H1 (cell line): Measurements from ENCODE around the gene KCNT1. TPM values are rescaled to one million over a fixed set of nuclear protein-coding genes. Genes with fewer than 3 reads are reported as not detected.

Experiments
- CTCF ChIA-PET: fragments of 300-600 bp; sonication (Branson Sonifier 250); formaldehyde crosslinking; loops from one replicate; lab custom pipeline; 2021; ENCODE audit not compliant: partially characterized antibody; lab: Charles Lee
- POLR2A ChIA-PET: fragments of 300-600 bp; sonication (Branson Sonifier 250); formaldehyde crosslinking; loops from one replicate; lab custom pipeline; 2021; ENCODE audit warnings: inconsistent platforms; ENCODE audit not compliant: partially characterized antibody; lab: Charles Lee
- DNase-seq, 2 experiments: peaks; one replicate each; pipeline versions ENCODE4 v3.0.0 to v3.0.0-alpha.2; 2010 to 2022; ENCODE audit warnings: low spot score in 2 of 2, low read depth in 1 of 2, mixed read lengths in 1 of 2
- FAIRE-seq: peaks from 2 replicates; lab custom pipeline; 2011; peaks lifted over from hg19 to GRCh38; lab: Jason Lieb, UNC
- H2AFZ ChIP-seq: 2 replicates; pipeline ENCODE4 v1.8.1; 2012; ENCODE audit warnings: low read length, inconsistent platforms
- H2AK5ac ChIP-seq: 2 replicates; pipeline ENCODE4 v1.6.1; 2013; ENCODE audit warnings: low read depth, low read length
- H2BK120ac ChIP-seq: replicated peaks from 2 replicates; pipeline ENCODE3; 2013; ENCODE audit warnings: low read depth, low read length, inconsistent platforms
- H2BK12ac ChIP-seq: 2 replicates; pipeline ENCODE4 v1.6.1; 2013; ENCODE audit warnings: low read depth, low read length
- H2BK15ac ChIP-seq: 2 replicates; pipeline ENCODE4 v1.6.1; 2013; ENCODE audit warnings: low read length
- H2BK20ac ChIP-seq: 2 replicates; pipeline ENCODE4 v1.6.1; 2013; ENCODE audit warnings: low read length
- H2BK5ac ChIP-seq: 2 replicates; pipeline ENCODE4 v1.6.1; 2013; ENCODE audit warnings: low read depth, low read length
- H3K14ac ChIP-seq: 2 replicates; pipeline ENCODE4 v1.6.1; 2013; ENCODE audit warnings: inconsistent platforms; ENCODE audit not compliant: insufficient read length
- H3K18ac ChIP-seq: 2 replicates; pipeline ENCODE4 v1.6.1; 2013; ENCODE audit warnings: low read length; ENCODE audit errors: extremely low read depth
- H3K23ac ChIP-seq: 2 replicates; pipeline ENCODE4 v1.6.1; 2013; ENCODE audit warnings: inconsistent platforms; ENCODE audit not compliant: insufficient read length
- H3K23me2 ChIP-seq: 2 replicates; pipeline ENCODE4 v1.6.1; 2013; ENCODE audit warnings: low read depth, low read length
- H3K27ac ChIP-seq: 2 replicates; pipeline ENCODE4 v1.6.1; 2011; ENCODE audit warnings: low read depth, low read length, inconsistent platforms
- H3K27me3 ChIP-seq, 4 experiments: replicated peaks in 1 of 4; 1 replicate in 1 of 4; 2 replicates in 3 of 4; pipeline versions ENCODE4 v1.6.1 to v1.8.1; 2011 to 2013; ENCODE audit warnings: low read length in 3 of 4, mild to moderate bottlenecking in 3 of 4, inconsistent platforms in 2 of 4, mixed read lengths in 2 of 4, moderate library complexity in 1 of 4; ENCODE audit not compliant: control insufficient read depth in 3 of 4, insufficient read depth in 3 of 4; ENCODE audit errors: extremely low read depth in 1 of 4
- H3K36me3 ChIP-seq, 4 experiments: 2 replicates each; pipeline versions ENCODE4 v1.6.1 to v1.8.1; 2011 to 2013; ENCODE audit warnings: mild to moderate bottlenecking in 4 of 4, low read length in 3 of 4, moderate library complexity in 2 of 4, control low read depth in 1 of 4, inconsistent platforms in 1 of 4; ENCODE audit not compliant: insufficient read depth in 4 of 4, control insufficient read depth in 2 of 4
- H3K4ac ChIP-seq: replicated peaks from 2 replicates; pipeline ENCODE3; 2013; ENCODE audit warnings: low read length, low read depth, mixed read lengths, inconsistent platforms; ENCODE audit not compliant: insufficient read length
- H3K4me1 ChIP-seq, 4 experiments: replicated peaks in 1 of 4; 1 replicate in 1 of 4; 2 replicates in 3 of 4; pipeline versions ENCODE4 v1.6.1 to v1.8.1; 2011 to 2013; ENCODE audit warnings: low read length in 3 of 4, inconsistent platforms in 2 of 4, mixed read lengths in 1 of 4; ENCODE audit not compliant: insufficient read depth in 4 of 4, control insufficient read depth in 3 of 4
- H3K4me2 ChIP-seq, 2 experiments: 2 replicates each; pipeline versions ENCODE4 v1.6.1 to v1.8.1; 2011 to 2013; ENCODE audit warnings: low read depth in 2 of 2, low read length in 2 of 2, control low read depth in 1 of 2, inconsistent platforms in 1 of 2, mild to moderate bottlenecking in 1 of 2; ENCODE audit not compliant: insufficient read depth in 1 of 2
- H3K4me3 ChIP-seq, 4 experiments: fragments of 200-600, 300-600 bp in 1 of 4; sonication (generic), shearing (Covaris generic), sonication (Bioruptor Twin) in 1 of 4; 2 replicates each; pipeline versions ENCODE4 v1.5.1 to v1.8.1; 2011 to 2016; ENCODE audit warnings: low read length in 4 of 4, low read depth in 3 of 4, control low read depth in 2 of 4, inconsistent platforms in 2 of 4, mild to moderate bottlenecking in 2 of 4, mixed read lengths in 1 of 4, moderate library complexity in 1 of 4; ENCODE audit not compliant: insufficient read depth in 2 of 4; ENCODE audit errors: extremely low read depth in 1 of 4
- H3K56ac ChIP-seq: replicated peaks from 2 replicates; pipeline ENCODE3; 2013; ENCODE audit warnings: low read depth, mild to moderate bottlenecking, mixed read lengths, low read length, inconsistent platforms; ENCODE audit not compliant: insufficient read length
- H3K79me1 ChIP-seq: 2 replicates; pipeline ENCODE4 v1.6.1; 2013; ENCODE audit warnings: low read depth, low read length, control low read depth
- H3K79me2 ChIP-seq, 2 experiments: 2 replicates each; pipeline versions ENCODE4 v1.6.1 to v1.8.1; 2012 to 2013; ENCODE audit warnings: low read length in 2 of 2, mild to moderate bottlenecking in 2 of 2, inconsistent platforms in 1 of 2; ENCODE audit not compliant: insufficient read depth in 2 of 2, control insufficient read depth in 1 of 2
- H3K9ac ChIP-seq, 4 experiments: replicated peaks in 1 of 4; 1 replicate in 1 of 4; 2 replicates in 3 of 4; pipeline versions ENCODE4 v1.6.1 to v1.8.1; 2011 to 2013; ENCODE audit warnings: low read depth in 3 of 4, low read length in 3 of 4, control low read depth in 2 of 4, mild to moderate bottlenecking in 2 of 4, moderate library complexity in 2 of 4, inconsistent platforms in 1 of 4; ENCODE audit errors: extremely low read depth in 1 of 4
- H3K9me3 ChIP-seq, 2 experiments: 2 replicates each; pipeline versions ENCODE4 v1.6.1 to v1.8.1; 2012 to 2013; ENCODE audit warnings: mild to moderate bottlenecking in 2 of 2, moderate library complexity in 2 of 2, control low read depth in 1 of 2, inconsistent platforms in 1 of 2, low read depth in 1 of 2, low read length in 1 of 2, mixed read lengths in 1 of 2; ENCODE audit not compliant: insufficient read depth in 2 of 2
- H4K20me1 ChIP-seq, 2 experiments: replicated peaks in 1 of 2; 2 replicates each; pipeline versions ENCODE3 to v1.8.1; 2011 to 2013; ENCODE audit warnings: inconsistent platforms in 2 of 2, low read length in 2 of 2, mild to moderate bottlenecking in 1 of 2; ENCODE audit not compliant: insufficient read depth in 2 of 2, control insufficient read depth in 1 of 2
- H4K5ac ChIP-seq: 2 replicates; pipeline ENCODE4 v1.6.1; 2013; ENCODE audit warnings: low read length, low read depth, mixed read lengths, inconsistent platforms; ENCODE audit not compliant: insufficient read length
- H4K8ac ChIP-seq: 2 replicates; pipeline ENCODE4 v1.8.0; 2013; ENCODE audit warnings: mild to moderate bottlenecking, moderate library complexity, low read length, inconsistent platforms; ENCODE audit not compliant: insufficient read depth; ENCODE audit errors: extremely low read depth
- H4K91ac ChIP-seq: replicated peaks from 2 replicates; pipeline ENCODE3; 2013; ENCODE audit warnings: low read length, mixed read lengths, inconsistent platforms; ENCODE audit not compliant: insufficient read length
- ATF2 ChIP-seq: IDR thresholded peaks from 2 replicates; pipeline ENCODE4 v1.6.1; 2012; ENCODE audit warnings: low read length, inconsistent platforms
- BACH1 ChIP-seq: IDR thresholded peaks from 2 replicates; pipeline ENCODE4 v1.6.1; 2012; ENCODE audit warnings: low read length, improper control_type of control experiment
- GABPA ChIP-seq: IDR thresholded peaks from 2 replicates; pipeline ENCODE4 v1.6.1; 2011; ENCODE audit warnings: mild to moderate bottlenecking, low read length, moderate library complexity, borderline replicate concordance; ENCODE audit not compliant: insufficient read depth
- JUND ChIP-seq: IDR thresholded peaks from 2 replicates; pipeline ENCODE4 v1.6.1; 2011; ENCODE audit warnings: mild to moderate bottlenecking, improper control_type of control experiment, low read length
- WGBS, 2 experiments: shearing (Covaris generic) in 1 of 2; methylation state at CpG; one replicate each; pipeline versions ENCODE4 v1.1.6 to v1.1.7; 2013 to 2015; ENCODE audit warnings: low lambda C conversion rate in 2 of 2, mixed read lengths in 2 of 2, inconsistent platforms in 1 of 2, low coverage in 1 of 2, missing lambda C conversion rate in 1 of 2; ENCODE audit not compliant: insufficient replicate concordance in 2 of 2, insufficient coverage in 1 of 2, insufficient read length in 1 of 2; ENCODE audit errors: extremely low coverage in 1 of 2, missing lambda C conversion rate in 1 of 2; 5-methylcytosine and 5-hydroxymethylcytosine counted together
- polyA plus RNA-seq, 7 experiments: library from polyadenylated mRNA; depleted of rRNA in 3 of 7; stranded (reverse) in 5 of 7; unstranded in 2 of 7; fragments of >200 nt in 5 of 7; fragments of 200-250 nt in 2 of 7; gene quantifications; 1 replicate in 5 of 7; 2 replicates in 1 of 7; 4 replicates in 1 of 7; pipeline versions ENCODE4 v1.2.1 to v1.2.3, GENCODE V29; 2011 to 2013; ENCODE audit warnings: missing spikeins in 2 of 7, mixed read lengths in 2 of 7
- total RNA-seq: library from RNA; stranded (reverse); fragmentation: NEBNext Ultra II Directional; extraction: Animal tissue kit (Norgen Biotek cat#: 25700); gene quantifications from 2 replicates; pipeline ENCODE4 v1.2.1, GENCODE V29; 2021

KCNT1 gene
- total and polyA plus RNA-seq, 2 of the 8 experiments (the other 6 are each of a cell fraction or from before 2014, with no cell fraction given): 0.13 to 0.20 TPM

GRCh38 chr9:135774794-135775525 lies 73.0 kb downstream of the KCNT1 start:
- Histone ChIP-seq H3K4me3 (no peak overlapping the region), H2BK15ac (no peak overlapping the region), H3K9ac (no peak overlapping the region), H3K4me1 (no peaks in the 10 kb centered on the region), H3K56ac (no peak overlapping the region), H3K27me3 (no peaks in the 10 kb centered on the region), H4K8ac (no peak overlapping the region), H4K91ac (no peak overlapping the region), H3K79me1 (no peaks in the 10 kb centered on the region), H2BK12ac (no peak overlapping the region), H2AFZ (no peak overlapping the region), H3K18ac (no peak overlapping the region), H4K5ac (no peak overlapping the region), H3K23me2 (peaks cover 6% of the 10 kb centered on the region; the same call in 1 of the 2 replicates), H3K27ac (no peak overlapping the region), H3K36me3 (no peaks in the 10 kb centered on the region; a peak in 1 of 8 replicates), H2AK5ac (no peak overlapping the region), H3K14ac (no peak overlapping the region), H2BK20ac (no peak overlapping the region), H3K4me2 (no peak overlapping the region), H3K23ac (no peak overlapping the region), H4K20me1 (peaks cover 0 to 7% of the 10 kb centered on the region in 2 experiments), H3K4ac (no peak overlapping the region), H3K79me2 (no peaks in the 10 kb centered on the region), H2BK5ac (no peak overlapping the region)
- FAIRE-seq: no peak
- ChIA-PET CTCF (interaction anchor here (0.9 to 1.9 kb wide), 4 partner anchors 23 to 171 kb away, joined by 3 to 7 read pairs (median 4); no protein-coding TSS in a partner anchor), POLR2A (no interaction called here)
- 92% methylated on average over 23 of the region's 24 CpGs; no CpG with 5 or more reads in 1 of the 2 experiments for WGBS, 2 experiments
- TF ChIP-seq ATF2 (no peak), GABPA (0 out of 2 replicates have a peak, but pooled peaks have one; percentile 17), JUND (no peak), BACH1 (no peak)
- TF ChIP-seq, all 59 proteins: peak for 1
- no peak overlapping the region for H2BK120ac ChIP-seq
- H3K9me3 ChIP-seq: no peaks in the 10 kb centered on the region
- DNase-seq: no peak
